ENCODE results near the gene LHX1. TPM values are rescaled to one million over a fixed set of nuclear protein-coding genes. Genes with fewer than 3 reads are reported as not detected.

The LHX1 gene
- total RNA-seq, 1 experiment from 2014 or later = 0.61 TPM

DNA sequence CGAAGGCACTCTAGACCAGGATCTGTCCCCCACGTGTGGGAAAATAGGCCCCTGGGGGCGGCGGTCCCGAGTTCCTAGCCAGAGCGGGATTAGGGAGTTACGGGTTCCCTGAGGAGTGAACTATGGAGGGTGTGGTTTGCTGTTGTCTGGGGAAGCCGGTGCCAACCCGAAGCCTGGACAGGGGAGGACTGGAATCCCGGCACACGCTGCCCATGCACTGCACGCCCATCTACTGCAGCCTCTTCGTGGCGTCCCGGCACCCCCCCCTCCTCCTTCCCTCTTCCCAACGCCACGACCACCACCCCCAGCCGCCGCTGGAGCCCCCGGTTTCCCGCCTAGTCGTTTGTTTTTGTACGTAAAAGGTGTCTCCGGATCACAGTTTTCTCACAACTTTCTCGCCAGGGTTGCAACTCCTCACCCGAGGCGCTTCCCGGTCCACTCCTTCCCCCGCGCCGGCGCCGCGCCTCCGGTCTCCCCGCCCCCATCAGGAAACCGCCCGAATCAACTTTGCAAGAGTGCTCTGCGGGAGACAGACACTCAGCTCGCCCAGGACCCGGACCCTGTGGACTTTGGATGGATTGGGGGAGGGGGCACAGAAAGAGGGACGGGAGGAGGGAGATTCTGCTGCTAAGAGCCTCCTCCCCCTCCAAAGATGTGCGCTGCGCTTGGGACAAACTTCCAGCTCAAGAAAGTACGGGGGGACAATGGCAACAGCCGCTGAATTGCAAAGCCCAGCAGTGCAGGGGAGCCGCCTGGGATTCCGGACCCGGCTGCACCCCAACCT is 1.4 kb upstream of the LHX1 start (continued):
- TF ChIP-seq, protein P1, sequence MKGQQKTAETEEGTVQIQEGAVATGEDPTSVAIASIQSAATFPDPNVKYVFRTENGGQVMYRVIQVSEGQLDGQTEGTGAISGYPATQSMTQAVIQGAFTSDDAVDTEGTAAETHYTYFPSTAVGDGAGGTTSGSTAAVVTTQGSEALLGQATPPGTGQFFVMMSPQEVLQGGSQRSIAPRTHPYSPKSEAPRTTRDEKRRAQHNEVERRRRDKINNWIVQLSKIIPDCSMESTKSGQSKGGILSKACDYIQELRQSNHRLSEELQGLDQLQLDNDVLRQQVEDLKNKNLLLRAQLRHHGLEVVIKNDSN (CRISPR knock-in tag; IDR thresholded peaks at IDR 0.05) = no peak
- TF ChIP-seq ATF6 (CRISPR knock-in tag; IDR thresholded peaks at IDR 0.05) = no peak
- TF ChIP-seq, protein P2, sequence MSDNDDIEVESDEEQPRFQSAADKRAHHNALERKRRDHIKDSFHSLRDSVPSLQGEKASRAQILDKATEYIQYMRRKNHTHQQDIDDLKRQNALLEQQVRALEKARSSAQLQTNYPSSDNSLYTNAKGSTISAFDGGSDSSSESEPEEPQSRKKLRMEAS (CRISPR knock-in tag; IDR thresholded peaks at IDR 0.05) = 0 out of 2 replicates have a peak, but pooled peaks have one; percentile 17
- no peak for TF ChIP-seq TEAD1 (CRISPR knock-in tag; IDR thresholded peaks at IDR 0.05)
- TF ChIP-seq ZNF423 (CRISPR knock-in tag; IDR thresholded peaks at IDR 0.05) = 0 out of 2 replicates have a peak, but pooled peaks have one; percentile 11
- TF ChIP-seq FOXP1 (CRISPR knock-in tag; IDR thresholded peaks at IDR 0.05; ENCODE audit: borderline replicate concordance) = no peak
- TF ChIP-seq ZNF232 (CRISPR knock-in tag; IDR thresholded peaks at IDR 0.05) = no peak
- peak; percentile 81 for TF ChIP-seq PRDM15 (CRISPR knock-in tag; IDR thresholded peaks at IDR 0.05)
- TF ChIP-seq ATF1 (CRISPR knock-in tag; IDR thresholded peaks at IDR 0.05) = no peak
- no peak for TF ChIP-seq RELA (CRISPR knock-in tag; IDR thresholded peaks at IDR 0.05; ENCODE audit: borderline replicate concordance)
- TF ChIP-seq NFE2L1 (CRISPR knock-in tag; IDR thresholded peaks at IDR 0.05) = no peak
- no peak for TF ChIP-seq NR1H2 (CRISPR knock-in tag; IDR thresholded peaks at IDR 0.05)
- TF ChIP-seq OVOL2 (CRISPR knock-in tag; IDR thresholded peaks at IDR 0.05; ENCODE audit: borderline replicate concordance) = no peak
- no peak for TF ChIP-seq MXD4 (CRISPR knock-in tag; IDR thresholded peaks at IDR 0.05; ENCODE audit: borderline replicate concordance)
- no peak for TF ChIP-seq TCF7 (CRISPR knock-in tag; IDR thresholded peaks at IDR 0.05; ENCODE audit: low read depth)

- DNase-seq (ENCODE audit: low spot score) (peak; percentile 84), ATAC-seq (peak; percentile 37)
- 0 out of 2 replicates have a peak, but pooled peaks have one; percentile 42 for TF ChIP-seq FOXP1 (CRISPR knock-in tag; IDR thresholded peaks at IDR 0.05; ENCODE audit: borderline replicate concordance)
- TF ChIP-seq NFYB (CRISPR knock-in tag; conservative IDR thresholded peaks at IDR 0.05; ENCODE audit: low read depth) = peak; percentile 89
- TF ChIP-seq JUN (CRISPR knock-in tag; IDR thresholded peaks at IDR 0.05) = no peak
- TF ChIP-seq, protein P1 (CRISPR knock-in tag; IDR thresholded peaks at IDR 0.05) = no peak
- no peak for TF ChIP-seq TCF7 (CRISPR knock-in tag; IDR thresholded peaks at IDR 0.05; ENCODE audit: low read depth)
- TF ChIP-seq ATF1 (CRISPR knock-in tag; IDR thresholded peaks at IDR 0.05) = no peak
- H3K9me3 Mint-ChIP-seq = no peaks in the 10 kb centered on the region
- peaks cover 79% of the 10 kb centered on the region for H3K4me1 Mint-ChIP-seq
- CTCF ChIA-PET = interaction anchor here (1.1 to 2.4 kb wide), 6 partner anchors 8 to 436 kb away, joined by 3 to 12 read pairs (median 3); no protein-coding TSS in a partner anchor
- POLR2A ChIA-PET = no interaction called here
- peak overlapping the region; percentile 78 for H3K4me3 Mint-ChIP-seq
- no peak overlapping the region for H3K27ac Mint-ChIP-seq
- no peaks in the 10 kb centered on the region for H3K36me3 Mint-ChIP-seq
- H3K27me3 Mint-ChIP-seq (ENCODE audit: low read depth) = peaks cover 99% of the 10 kb centered on the region
Observed at GRCh38 chr17:36936455-36937000, 747 bp upstream of the LHX1 start.
